Measurements from ENCODE around the gene PTDSS2.

The PTDSS2 gene

DNA sequence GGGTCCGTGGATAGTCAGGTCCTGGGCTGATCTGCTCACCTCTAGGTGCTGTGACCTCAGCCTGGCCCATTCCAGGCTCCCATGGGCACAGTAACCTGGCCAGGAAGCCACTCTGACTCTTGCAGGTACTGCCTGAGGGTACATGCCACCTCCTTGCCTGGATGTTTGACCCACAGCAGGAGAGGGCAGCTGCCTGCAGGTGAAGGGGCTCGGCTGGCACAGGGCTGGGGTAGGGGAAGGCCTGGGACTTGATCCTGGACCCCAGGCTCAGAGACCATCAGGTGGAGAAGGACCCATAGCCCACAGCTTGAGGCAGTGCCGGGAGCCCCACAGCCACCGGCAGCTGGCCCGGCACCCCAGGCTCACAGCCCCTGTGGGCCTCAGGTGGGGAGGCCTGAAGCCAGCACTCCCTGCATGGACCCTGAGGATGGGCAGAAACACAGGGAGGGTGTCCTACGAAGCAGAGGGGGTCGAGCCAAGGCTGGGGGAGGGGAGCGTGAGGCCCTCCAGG, 89.9 kb downstream of the PTDSS2 start:
- Histone ChIP-seq H3K4me3 (ENCODE audit: low read depth, low read length, poor library complexity, severe bottlenecking) (no peak overlapping the region), H3F3A (ENCODE audit: insufficient read depth, low read length) (peaks cover 5% of the 10 kb centered on the region; the same call in 1 of the 2 replicates), H3K27ac (ENCODE audit: low read depth, low read length, poor library complexity, severe bottlenecking) (no peak overlapping the region), H3K4me1 (ENCODE audit: insufficient read depth, low read length, severe bottlenecking) (peaks cover 25% of the 10 kb centered on the region), H3K36me3 (ENCODE audit: insufficient read depth, low read length) (no peaks in the 10 kb centered on the region), H3K9me3 (ENCODE audit: low read length) (no peaks in the 10 kb centered on the region), H3K9me2 (ENCODE audit: low read depth, low read length) (no peaks in the 10 kb centered on the region), H3K9ac (ENCODE audit: low read length) (no peak overlapping the region), H4K20me1 (ENCODE audit: insufficient read depth, low read length) (no peaks in the 10 kb centered on the region), H3K27me3 (ENCODE audit: insufficient read depth, low read length) (no peaks in the 10 kb centered on the region), H2AFZ (ENCODE audit: low read length) (no peak overlapping the region), H3K4me2 (ENCODE audit: low read length) (no peak overlapping the region), H3K79me2 (ENCODE audit: insufficient read depth, low read length) (no peaks in the 10 kb centered on the region)
- TF ChIP-seq, protein P1, sequence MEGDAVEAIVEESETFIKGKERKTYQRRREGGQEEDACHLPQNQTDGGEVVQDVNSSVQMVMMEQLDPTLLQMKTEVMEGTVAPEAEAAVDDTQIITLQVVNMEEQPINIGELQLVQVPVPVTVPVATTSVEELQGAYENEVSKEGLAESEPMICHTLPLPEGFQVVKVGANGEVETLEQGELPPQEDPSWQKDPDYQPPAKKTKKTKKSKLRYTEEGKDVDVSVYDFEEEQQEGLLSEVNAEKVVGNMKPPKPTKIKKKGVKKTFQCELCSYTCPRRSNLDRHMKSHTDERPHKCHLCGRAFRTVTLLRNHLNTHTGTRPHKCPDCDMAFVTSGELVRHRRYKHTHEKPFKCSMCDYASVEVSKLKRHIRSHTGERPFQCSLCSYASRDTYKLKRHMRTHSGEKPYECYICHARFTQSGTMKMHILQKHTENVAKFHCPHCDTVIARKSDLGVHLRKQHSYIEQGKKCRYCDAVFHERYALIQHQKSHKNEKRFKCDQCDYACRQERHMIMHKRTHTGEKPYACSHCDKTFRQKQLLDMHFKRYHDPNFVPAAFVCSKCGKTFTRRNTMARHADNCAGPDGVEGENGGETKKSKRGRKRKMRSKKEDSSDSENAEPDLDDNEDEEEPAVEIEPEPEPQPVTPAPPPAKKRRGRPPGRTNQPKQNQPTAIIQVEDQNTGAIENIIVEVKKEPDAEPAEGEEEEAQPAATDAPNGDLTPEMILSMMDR (IDR thresholded peaks at IDR 0.05; ENCODE audit: low read length): no peak
- TF ChIP-seq EZH2 (IDR thresholded peaks at IDR 0.05; ENCODE audit: borderline replicate concordance, low read length): no peak
